Astrocyte of the hippocampus (primary cell): ENCODE measurements around the gene ZCWPW1.
"Not testable (repeated sequence)": the region's sequence is repeated elsewhere in the genome, so short reads cannot be mapped to it uniquely, and the experiment has no call there.

ENCODE experiments used
- DNase-seq: peaks from one replicate; pipeline ENCODE4 v3.0.0; 2011; ENCODE audit warnings: low read depth, low spot score

ZCWPW1 gene

GRCh38 chr7:100356416-100357068 is 72.0 kb downstream of the ZCWPW1 start:
- no peak for DNase-seq

DNA sequence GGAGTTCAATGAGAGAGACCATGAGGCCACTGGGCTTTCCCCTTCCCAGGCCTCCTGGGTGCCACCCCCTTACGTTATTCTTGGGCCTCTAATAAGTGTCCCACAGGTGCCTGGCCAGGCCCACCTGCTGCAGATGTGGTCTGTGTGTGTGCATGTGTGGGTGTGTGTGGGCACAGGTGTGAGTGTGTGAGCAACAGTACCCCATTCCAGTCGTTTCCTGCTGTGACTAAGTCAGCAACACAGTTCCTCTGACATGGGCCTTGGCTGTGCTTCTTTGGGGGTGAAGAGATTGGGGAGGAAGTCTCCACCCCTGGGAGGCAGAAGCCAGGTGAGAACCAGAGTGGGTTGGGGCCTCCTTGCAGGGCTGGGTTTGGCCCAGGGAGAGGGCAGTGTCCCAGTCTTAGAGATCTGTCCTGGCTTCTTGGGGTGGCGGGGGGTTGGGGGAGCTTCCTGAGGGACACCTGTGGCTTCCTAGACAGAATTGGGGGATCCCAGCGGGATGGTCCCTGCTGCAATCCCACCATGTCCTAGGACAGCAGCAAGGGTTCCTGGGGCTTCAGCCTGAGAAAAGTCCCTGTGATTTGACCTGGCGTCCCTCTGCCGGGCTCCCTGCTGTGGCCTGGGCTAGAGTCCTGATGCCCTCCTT is 74.7 kb downstream of the ZCWPW1 start:
- DNase-seq, result no peak

DNA sequence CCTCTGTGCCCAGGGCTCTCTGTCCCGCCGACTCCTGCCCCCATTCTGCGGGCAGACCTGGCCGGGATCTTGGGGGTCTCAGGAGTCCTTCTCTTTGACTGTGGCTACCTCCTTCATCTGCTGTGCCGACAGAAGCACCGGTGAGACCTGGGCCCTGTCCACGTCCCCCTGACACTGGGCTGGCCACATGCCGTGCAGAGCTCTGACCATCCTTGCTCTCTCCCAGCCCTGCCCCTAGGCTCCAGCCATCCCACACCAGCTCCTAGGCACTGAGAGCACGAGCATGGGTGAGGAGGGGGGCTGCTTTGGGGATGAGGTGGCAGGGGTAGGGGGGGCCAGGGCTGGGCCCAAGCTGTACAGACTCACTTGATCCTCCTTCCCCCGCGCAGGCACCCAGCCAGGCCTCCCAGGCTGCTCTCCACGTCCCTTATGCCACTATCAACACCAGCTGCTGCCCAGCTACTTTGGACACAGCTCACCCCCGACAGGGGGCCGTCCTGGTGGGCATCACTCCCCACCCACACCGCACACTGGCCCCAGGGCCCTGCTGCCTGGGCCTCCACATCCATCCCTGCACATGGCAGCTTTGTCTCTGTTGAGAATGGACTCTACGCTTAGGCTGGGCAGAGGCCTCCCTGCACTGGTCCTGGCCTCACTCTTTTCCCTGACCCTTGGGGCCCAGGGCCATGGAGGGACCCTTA is 75.4 kb downstream of the ZCWPW1 start:
- DNase-seq, result no peak

- DNase-seq, result not testable (repeated sequence)
Measured at GRCh38 chr7:100352230-100352781, 76.2 kb downstream of the ZCWPW1 start.

DNA sequence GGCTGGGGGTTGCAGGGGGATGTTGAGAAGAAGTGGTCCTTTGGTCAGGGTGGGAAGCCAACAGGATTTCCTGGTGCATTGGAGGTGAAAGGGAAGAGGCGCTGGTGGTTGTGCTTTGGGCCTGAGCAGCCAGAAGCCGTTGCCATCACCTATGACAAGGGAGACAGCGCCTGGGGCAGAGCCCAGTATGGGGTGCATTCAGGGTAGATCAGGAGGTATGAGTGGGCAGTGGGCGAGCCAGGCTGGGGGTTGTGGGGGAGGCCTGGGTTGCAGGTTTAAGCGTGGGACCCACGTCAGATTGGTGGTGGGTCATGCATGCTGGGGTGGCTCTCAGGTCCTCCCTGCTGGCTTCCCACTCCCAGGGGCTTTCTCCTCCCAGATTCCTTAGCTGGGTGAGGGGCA is 76.8 kb downstream of the ZCWPW1 start:
- no peak for DNase-seq
